HCT116 (cell line): ENCODE results near the gene CAMK1D. TPM values are rescaled to one million over a fixed set of nuclear protein-coding genes. Genes with fewer than 3 reads are reported as not detected.

Experiments
- ATAC-seq: fragments of 200-7000 bp; cut with Tn5 transposase; 2 replicates; pipeline ENCODE4 v1.9.1; 2020; ENCODE audit warnings: mild to moderate bottlenecking, moderate library complexity
- BruUV-seq: library from RNA; stranded (reverse); fragments of 400-500 nt; replicated peaks from 2 replicates; lab custom pipeline; 2021; lab: Mats Ljungman, UMichigan
- CTCF ChIA-PET: fragments of 300-600 bp; sonication (Branson Sonifier 250); formaldehyde crosslinking; loops from one replicate; lab custom pipeline; 2021; ENCODE audit warnings: antibody characterized with exemption; lab: Charles Lee
- POLR2A ChIA-PET: fragments of 300-600, 350-600 bp; sonication (Branson Sonifier 250); formaldehyde crosslinking; loops from one replicate; lab custom pipeline; 2021; ENCODE audit warnings: antibody characterized with exemption; lab: Charles Lee
- RAD21 ChIA-PET, 2 experiments: fragments of 300-600 bp; sonication (Branson Sonifier 250); formaldehyde crosslinking; loops; one replicate each; lab custom pipeline; 2023; ENCODE audit warnings: low total read pairs in 2 of 2; ENCODE audit not compliant: uncharacterized antibody in 2 of 2, unreplicated experiment in 2 of 2, low non-redundant PET in 1 of 2; lab: Charles Lee
- DNase-seq: peaks from one replicate; pipeline ENCODE4 v3.0.0-alpha.2; 2010; ENCODE audit warnings: low read depth, low spot score
- H2AFZ ChIP-seq: fragments of 200-600 bp; shearing (Covaris generic), sonication (generic); 2 replicates; pipeline ENCODE4 v1.6.1; 2017; ENCODE audit warnings: low read depth, mixed run types, mixed read lengths, antibody characterized with exemption, low read length; ENCODE audit not compliant: poor library complexity, severe bottlenecking
- H3K27ac ChIP-seq: 2 replicates; pipeline ENCODE4 v1.5.1; 2012; ENCODE audit warnings: low read depth, low read length
- H3K27me3 ChIP-seq: fragments of 200-600 bp; sonication (generic); 2 replicates; pipeline ENCODE4 v1.6.1; 2016; ENCODE audit warnings: mixed run types, low read length, mixed read lengths; ENCODE audit not compliant: insufficient read depth
- H3K36me3 ChIP-seq, 2 experiments: fragments of 200-500 bp in 1 of 2; fragments of 200-600 bp in 1 of 2; sonication (Bioruptor generic) in 1 of 2; sonication (generic) in 1 of 2; 2 replicates each; pipeline versions ENCODE4 v1.5.1 to v1.6.1; 2014 to 2016; ENCODE audit warnings: low read length in 2 of 2, inconsistent platforms in 1 of 2, mixed read lengths in 1 of 2, mixed run types in 1 of 2; ENCODE audit not compliant: insufficient read depth in 2 of 2, control insufficient read depth in 1 of 2
- H3K4me1 ChIP-seq, 2 experiments: fragments of 200-600 bp in 1 of 2; sonication (generic) in 1 of 2; 2 replicates each; pipeline versions ENCODE4 v1.5.1 to v1.6.1; 2012 to 2017; ENCODE audit warnings: low read length in 2 of 2, inconsistent platforms in 1 of 2, mild to moderate bottlenecking in 1 of 2, mixed read lengths in 1 of 2, mixed run types in 1 of 2, moderate library complexity in 1 of 2; ENCODE audit not compliant: insufficient read depth in 2 of 2, control insufficient read depth in 1 of 2
- H3K4me2 ChIP-seq: fragments of 200-600 bp; sonication (generic); 2 replicates; pipeline ENCODE4 v1.6.1; 2017; ENCODE audit warnings: mixed run types, low read length, mixed read lengths
- H3K4me3 ChIP-seq, 2 experiments: fragments of 200-600 bp in 1 of 2; sonication (generic) in 1 of 2; replicated peaks in 1 of 2; 2 replicates each; pipeline ENCODE4 v1.5.1; 2011 to 2016; ENCODE audit warnings: low read length in 2 of 2, control low read depth in 1 of 2, low read depth in 1 of 2, mild to moderate bottlenecking in 1 of 2, mixed read lengths in 1 of 2, mixed run types in 1 of 2
- H3K79me2 ChIP-seq: fragments of 200-600 bp; sonication (generic); 2 replicates; pipeline ENCODE4 v1.6.1; 2017; ENCODE audit warnings: mild to moderate bottlenecking, mixed run types, low read length, moderate library complexity, mixed read lengths; ENCODE audit not compliant: insufficient read depth
- H3K9ac ChIP-seq: fragments of 200-600 bp; sonication (generic); 2 replicates; pipeline ENCODE4 v1.6.1; 2016; ENCODE audit warnings: low read length, mixed read lengths
- H3K9me2 ChIP-seq: fragments of 200-600 bp; sonication (generic), shearing (Covaris generic); 2 replicates; pipeline ENCODE4 v1.6.1; 2017; ENCODE audit warnings: mixed run types, mild to moderate bottlenecking, moderate library complexity; ENCODE audit not compliant: insufficient read depth
- H3K9me3 ChIP-seq, 2 experiments: fragments of 200-500 bp in 1 of 2; fragments of 200-600 bp in 1 of 2; sonication (Bioruptor generic) in 1 of 2; sonication (generic) in 1 of 2; 2 replicates each; pipeline ENCODE4 v1.6.1; 2014 to 2017; ENCODE audit warnings: low read length in 2 of 2, mixed read lengths in 2 of 2, inconsistent platforms in 1 of 2, low read depth in 1 of 2, mild to moderate bottlenecking in 1 of 2, mixed run types in 1 of 2, moderate library complexity in 1 of 2; ENCODE audit not compliant: control insufficient read depth in 1 of 2, insufficient read depth in 1 of 2
- H4K20me1 ChIP-seq: fragments of 200-600 bp; sonication (generic), shearing (Covaris generic); 2 replicates; pipeline ENCODE4 v1.6.1; 2017; ENCODE audit warnings: mixed run types, mild to moderate bottlenecking, moderate library complexity; ENCODE audit not compliant: insufficient read depth
- CEBPB ChIP-seq: IDR thresholded peaks from 2 replicates; pipeline ENCODE4 v1.6.1; 2012; ENCODE audit warnings: low read depth
- EGR1 ChIP-seq: IDR thresholded peaks from 2 replicates; pipeline ENCODE4 v1.6.1; 2012; ENCODE audit warnings: low read depth
- EZH2phosphoT487 ChIP-seq: fragments of 200-600 bp; IDR thresholded peaks from 2 replicates; pipeline ENCODE4 v1.6.1; 2018; ENCODE audit warnings: antibody characterized with exemption, borderline replicate concordance
- JUND ChIP-seq: IDR thresholded peaks from 2 replicates; pipeline ENCODE4 v1.6.1; 2012
- POLR2AphosphoS5 ChIP-seq: IDR thresholded peaks from 2 replicates; pipeline ENCODE4 v1.6.1; 2011; ENCODE audit warnings: mild to moderate bottlenecking, low read depth, low read length, moderate library complexity
- RAD21 ChIP-seq: IDR thresholded peaks from 2 replicates; pipeline ENCODE4 v1.6.1; 2012; ENCODE audit warnings: low read depth, mild to moderate bottlenecking
- SIN3A ChIP-seq: IDR thresholded peaks from 2 replicates; pipeline ENCODE4 v1.6.1; 2012; ENCODE audit warnings: low read depth
- TCF7L2 ChIP-seq: IDR thresholded peaks from 2 replicates; pipeline ENCODE4 v1.7.0; 2011; ENCODE audit warnings: borderline replicate concordance, inconsistent platforms; ENCODE audit not compliant: insufficient read depth, insufficient read length; ENCODE audit errors: extremely low read depth
- YY1 ChIP-seq: IDR thresholded peaks from 2 replicates; pipeline ENCODE4 v1.6.1; 2011; ENCODE audit warnings: low read length, low read depth, moderate library complexity, mild to moderate bottlenecking; ENCODE audit not compliant: insufficient replicate concordance; ENCODE audit errors: extremely low read depth
- ZBTB33 ChIP-seq: IDR thresholded peaks from 2 replicates; pipeline ENCODE4 v1.6.1; 2011; ENCODE audit warnings: mild to moderate bottlenecking, low read length, moderate library complexity; ENCODE audit not compliant: insufficient replicate concordance; ENCODE audit errors: extremely low read depth
- ZFX ChIP-seq: fragments of 450-650 bp; IDR thresholded peaks from 2 replicates; pipeline ENCODE4 v1.6.1; 2017
- intact Hi-C: fragments of 100-400 bp; cut with micrococcal nuclease; formaldehyde crosslinking; loops from 2 replicates; pipeline ENCODE4 v1.10.0; 2022
- total RNA-seq: library from RNA; stranded (reverse); gene quantifications from one replicate; pipeline ENCODE4 v1.2.1, GENCODE V29; 2021; ENCODE audit not compliant: unreplicated experiment
- TF ChIP-seq, protein P1 (sequence below): IDR thresholded peaks from 2 replicates; pipeline ENCODE4 v1.6.1; 2012
- TF ChIP-seq, protein P2 (sequence below), 3 experiments: fragments of 200-600 bp in 1 of 3; sonication (generic) in 1 of 3; IDR thresholded peaks in 2 of 3; conservative IDR thresholded peaks in 1 of 3; 2 replicates each; pipeline ENCODE4 v1.5.1; 2012 to 2017; ENCODE audit warnings: low read depth in 2 of 3, low read length in 2 of 3, antibody characterized with exemption in 1 of 3, borderline replicate concordance in 1 of 3, control low read depth in 1 of 3, mild to moderate bottlenecking in 1 of 3, mixed read lengths in 1 of 3, mixed run types in 1 of 3, moderate library complexity in 1 of 3; ENCODE audit not compliant: insufficient read depth in 1 of 3

CAMK1D gene
- total RNA-seq, 1 experiment from 2014 or later, result 9.6 TPM

- TF ChIP-seq YY1 (no peak), SIN3A (no peak)
- TF ChIP-seq, protein P1, sequence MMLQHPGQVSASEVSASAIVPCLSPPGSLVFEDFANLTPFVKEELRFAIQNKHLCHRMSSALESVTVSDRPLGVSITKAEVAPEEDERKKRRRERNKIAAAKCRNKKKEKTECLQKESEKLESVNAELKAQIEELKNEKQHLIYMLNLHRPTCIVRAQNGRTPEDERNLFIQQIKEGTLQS, result no peak
- TF ChIP-seq, all 23 proteins: peak for 0
Observed at GRCh38 chr10:12634621-12634931, 285.2 kb downstream of the CAMK1D start (continued).

GRCh38 chr10:12635127-12635541 lies 285.8 kb downstream of the CAMK1D start:
- no TSS peak for BruUV-seq
- intact Hi-C loops, result no loop called here
- peaks cover 0 to 13% of the 10 kb centered on the region in 2 experiments; a peak in 1 of 4 replicates for H3K4me1 ChIP-seq
- H3K27me3 ChIP-seq, result no peaks in the 10 kb centered on the region
- H3K27ac ChIP-seq, result no peak overlapping the region
- DNase-seq, result no peak
- POLR2A ChIA-PET, result no interaction called here
- TF ChIP-seq SIN3A, result no peak
- no peak for TF ChIP-seq RAD21
- TF ChIP-seq ZBTB33, result no peak
- TF ChIP-seq, protein P1, result no peak
- TF ChIP-seq YY1, result no peak
- TF ChIP-seq POLR2AphosphoS5, result no peak
- TF ChIP-seq ZFX, result no peak
- TF ChIP-seq CEBPB, result no peak
- TF ChIP-seq, protein P2, sequence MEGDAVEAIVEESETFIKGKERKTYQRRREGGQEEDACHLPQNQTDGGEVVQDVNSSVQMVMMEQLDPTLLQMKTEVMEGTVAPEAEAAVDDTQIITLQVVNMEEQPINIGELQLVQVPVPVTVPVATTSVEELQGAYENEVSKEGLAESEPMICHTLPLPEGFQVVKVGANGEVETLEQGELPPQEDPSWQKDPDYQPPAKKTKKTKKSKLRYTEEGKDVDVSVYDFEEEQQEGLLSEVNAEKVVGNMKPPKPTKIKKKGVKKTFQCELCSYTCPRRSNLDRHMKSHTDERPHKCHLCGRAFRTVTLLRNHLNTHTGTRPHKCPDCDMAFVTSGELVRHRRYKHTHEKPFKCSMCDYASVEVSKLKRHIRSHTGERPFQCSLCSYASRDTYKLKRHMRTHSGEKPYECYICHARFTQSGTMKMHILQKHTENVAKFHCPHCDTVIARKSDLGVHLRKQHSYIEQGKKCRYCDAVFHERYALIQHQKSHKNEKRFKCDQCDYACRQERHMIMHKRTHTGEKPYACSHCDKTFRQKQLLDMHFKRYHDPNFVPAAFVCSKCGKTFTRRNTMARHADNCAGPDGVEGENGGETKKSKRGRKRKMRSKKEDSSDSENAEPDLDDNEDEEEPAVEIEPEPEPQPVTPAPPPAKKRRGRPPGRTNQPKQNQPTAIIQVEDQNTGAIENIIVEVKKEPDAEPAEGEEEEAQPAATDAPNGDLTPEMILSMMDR (IDR thresholded peaks at IDR 0.05 in 2 of 3, conservative IDR thresholded peaks at IDR 0.05 in 1 of 3; ENCODE audit: borderline replicate concordance in 1 of 3, insufficient read depth in 1 of 3, low read depth in 2 of 3, low read length in 2 of 3), result no peak
- no peak for TF ChIP-seq JUND
- no peak for TF ChIP-seq EZH2phosphoT487
- no peak for TF ChIP-seq EGR1
- no peak for TF ChIP-seq TCF7L2
- TF ChIP-seq, all 23 proteins: peak for 0
- Histone ChIP-seq H3K9me2 (no peaks in the 10 kb centered on the region), H3K79me2 (no peaks in the 10 kb centered on the region), H2AFZ (no peak overlapping the region), H3K9me3 (no peaks in the 10 kb centered on the region), H3K9ac (no peak overlapping the region), H3K4me2 (no peak overlapping the region), H3K36me3 (no peaks in the 10 kb centered on the region), H4K20me1 (no peaks in the 10 kb centered on the region), H3K4me3 (no peak overlapping the region)
- ChIA-PET RAD21 (no interaction called here), CTCF (interaction anchor here (0.6 kb wide), 1 partner anchor 12 kb away, joined by 3 read pairs; no protein-coding TSS in a partner anchor)
- no peak for ATAC-seq
